ENCODE data around the gene CDV3. TPM values are rescaled to one million over a fixed set of nuclear protein-coding genes. Genes with fewer than 3 reads are reported as not detected.

CDV3 gene
- polyA plus RNA-seq, 1 donor (not counting 4 experiments of a cell fraction or from before 2014, with no cell fraction given): 150 TPM

DNA sequence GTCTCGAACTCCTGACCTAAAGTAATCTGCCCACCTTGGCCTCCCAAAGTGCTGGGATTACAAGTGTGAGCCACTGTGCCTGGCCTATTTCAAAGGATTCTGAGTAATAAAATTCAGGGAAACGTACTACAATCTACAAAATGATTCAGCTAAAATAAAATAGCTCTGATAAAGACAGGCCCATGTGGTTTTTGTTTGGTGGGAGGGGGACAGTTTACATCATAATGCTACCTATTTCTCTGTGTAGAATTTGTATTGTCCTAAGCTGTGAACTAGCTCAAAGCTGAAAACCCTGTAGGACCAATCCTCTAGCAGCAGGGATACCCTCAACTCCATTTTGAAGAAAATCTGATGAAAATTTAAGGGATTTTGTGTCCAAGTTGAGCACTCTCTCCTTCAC lies 25.8 kb downstream of the CDV3 start:
- no peak for FAIRE-seq
- no peak for DNase-seq (ENCODE audit: low read depth, low spot score)
- Histone ChIP-seq H3K27ac (ENCODE audit: control insufficient read depth, insufficient read depth, low read length) (no peak overlapping the region), H4K20me1 (ENCODE audit: control insufficient read depth, extremely low read depth, insufficient read depth, low read length) (no peaks in the 10 kb centered on the region), H3K4me2 (ENCODE audit: control insufficient read depth, extremely low read depth, insufficient read depth, low read depth, low read length) (no peak overlapping the region), H3K36me3 (ENCODE audit: control insufficient read depth in 2 of 2, extremely low read depth in 1 of 2, insufficient read depth in 2 of 2, low read length in 2 of 2) (no peaks in the 10 kb centered on the region), H3K9me3 (ENCODE audit: control insufficient read depth, low read depth, low read length) (no peaks in the 10 kb centered on the region), H3K4me1 (ENCODE audit: control insufficient read depth, extremely low read depth, insufficient read depth, low read length) (peaks cover 14% of the 10 kb centered on the region), H3K4me3 (ENCODE audit: control insufficient read depth in 2 of 3, extremely low read depth in 1 of 3, insufficient read depth in 2 of 3, low read depth in 1 of 3, low read length in 3 of 3) (no peak overlapping the region), H3K27me3 (ENCODE audit: control insufficient read depth, extremely low read depth, insufficient read depth, low read length) (no peaks in the 10 kb centered on the region), H3K9ac (ENCODE audit: control insufficient read depth, extremely low read depth, insufficient read depth, low read length) (no peak overlapping the region), H3K9me1 (ENCODE audit: control insufficient read depth, extremely low read depth, insufficient read depth, low read length) (no peaks in the 10 kb centered on the region), H2AFZ (ENCODE audit: control insufficient read depth, low read length) (no peak overlapping the region), H3K79me2 (ENCODE audit: control insufficient read depth, insufficient read depth, low read length) (no peaks in the 10 kb centered on the region)
- dilution Hi-C loops (cut with MboI; ENCODE audit: extremely low pct_ligation_motif_present, low sequenced_read_pairs): no loop called here
- TF ChIP-seq, protein P1, sequence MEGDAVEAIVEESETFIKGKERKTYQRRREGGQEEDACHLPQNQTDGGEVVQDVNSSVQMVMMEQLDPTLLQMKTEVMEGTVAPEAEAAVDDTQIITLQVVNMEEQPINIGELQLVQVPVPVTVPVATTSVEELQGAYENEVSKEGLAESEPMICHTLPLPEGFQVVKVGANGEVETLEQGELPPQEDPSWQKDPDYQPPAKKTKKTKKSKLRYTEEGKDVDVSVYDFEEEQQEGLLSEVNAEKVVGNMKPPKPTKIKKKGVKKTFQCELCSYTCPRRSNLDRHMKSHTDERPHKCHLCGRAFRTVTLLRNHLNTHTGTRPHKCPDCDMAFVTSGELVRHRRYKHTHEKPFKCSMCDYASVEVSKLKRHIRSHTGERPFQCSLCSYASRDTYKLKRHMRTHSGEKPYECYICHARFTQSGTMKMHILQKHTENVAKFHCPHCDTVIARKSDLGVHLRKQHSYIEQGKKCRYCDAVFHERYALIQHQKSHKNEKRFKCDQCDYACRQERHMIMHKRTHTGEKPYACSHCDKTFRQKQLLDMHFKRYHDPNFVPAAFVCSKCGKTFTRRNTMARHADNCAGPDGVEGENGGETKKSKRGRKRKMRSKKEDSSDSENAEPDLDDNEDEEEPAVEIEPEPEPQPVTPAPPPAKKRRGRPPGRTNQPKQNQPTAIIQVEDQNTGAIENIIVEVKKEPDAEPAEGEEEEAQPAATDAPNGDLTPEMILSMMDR (optimal IDR thresholded peaks at IDR 0.05 in 1 of 3, IDR thresholded peaks at IDR 0.05 in 1 of 3, conservative IDR thresholded peaks at IDR 0.05 in 1 of 3; ENCODE audit: extremely low read depth in 1 of 3, insufficient read depth in 2 of 3, low read length in 3 of 3): no peak
- TF ChIP-seq EZH2 (IDR thresholded peaks at IDR 0.05; ENCODE audit: low read length): no peak

DNA sequence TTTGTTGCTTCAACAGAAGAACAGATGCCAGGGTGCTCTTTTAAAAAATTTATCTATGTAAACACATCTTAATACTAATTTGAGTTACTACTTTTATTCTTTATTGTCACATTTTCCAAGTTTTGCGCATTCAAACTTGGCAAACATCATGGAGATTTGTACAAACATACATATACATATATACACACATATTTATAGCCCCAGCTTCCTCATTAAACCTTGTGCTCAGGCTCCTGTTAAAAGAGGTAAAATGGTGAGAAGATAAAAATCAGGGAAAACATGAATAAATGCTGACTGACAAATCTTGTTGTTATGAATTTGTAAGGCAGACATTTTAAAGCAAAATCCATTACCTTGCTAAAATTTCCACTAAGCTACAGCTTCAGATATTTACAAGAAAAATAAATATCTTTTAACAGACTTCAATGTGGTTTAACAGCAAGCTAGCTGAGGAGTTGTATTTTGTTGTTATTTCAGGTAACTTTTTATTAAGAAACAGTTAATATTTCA lies 27.1 kb downstream of the CDV3 start:
- no peak overlapping the region for H3K9ac ChIP-seq (ENCODE audit: control insufficient read depth, extremely low read depth, insufficient read depth, low read length)

More for the DNA sequence above, 27.1 kb downstream of the CDV3 start:
- peaks cover 3% of the 10 kb centered on the region for H3K4me1 ChIP-seq (ENCODE audit: control insufficient read depth, extremely low read depth, insufficient read depth, low read length)
- no peaks in the 10 kb centered on the region for H3K36me3 ChIP-seq (ENCODE audit: control insufficient read depth in 2 of 2, extremely low read depth in 1 of 2, insufficient read depth in 2 of 2, low read length in 2 of 2)
- no peak overlapping the region for H3K4me2 ChIP-seq (ENCODE audit: control insufficient read depth, extremely low read depth, insufficient read depth, low read depth, low read length)
- no peak overlapping the region for H3K4me3 ChIP-seq (ENCODE audit: control insufficient read depth in 2 of 3, extremely low read depth in 1 of 3, insufficient read depth in 2 of 3, low read depth in 1 of 3, low read length in 3 of 3)
- H3K9me3 ChIP-seq (ENCODE audit: control insufficient read depth, low read depth, low read length): no peaks in the 10 kb centered on the region
- H3K27me3 ChIP-seq (ENCODE audit: control insufficient read depth, extremely low read depth, insufficient read depth, low read length): no peaks in the 10 kb centered on the region
- DNase-seq (ENCODE audit: low read depth, low spot score) (no peak), FAIRE-seq (no peak)
- no peaks in the 10 kb centered on the region for H3K79me2 ChIP-seq (ENCODE audit: control insufficient read depth, insufficient read depth, low read length)
- H3K9me1 ChIP-seq (ENCODE audit: control insufficient read depth, extremely low read depth, insufficient read depth, low read length): no peaks in the 10 kb centered on the region
- H2AFZ ChIP-seq (ENCODE audit: control insufficient read depth, low read length): no peak overlapping the region
- dilution Hi-C loops (cut with MboI; ENCODE audit: extremely low pct_ligation_motif_present, low sequenced_read_pairs): no loop called here
- TF ChIP-seq, protein P1 (optimal IDR thresholded peaks at IDR 0.05 in 1 of 3, IDR thresholded peaks at IDR 0.05 in 1 of 3, conservative IDR thresholded peaks at IDR 0.05 in 1 of 3; ENCODE audit: extremely low read depth in 1 of 3, insufficient read depth in 2 of 3, low read length in 3 of 3): no peak
- no peak for TF ChIP-seq EZH2 (IDR thresholded peaks at IDR 0.05; ENCODE audit: low read length)
- H4K20me1 ChIP-seq (ENCODE audit: control insufficient read depth, extremely low read depth, insufficient read depth, low read length): no peaks in the 10 kb centered on the region
- no peak overlapping the region for H3K27ac ChIP-seq (ENCODE audit: control insufficient read depth, insufficient read depth, low read length)

Data from keratinocyte (primary cell).